ENCODE results near the gene DHRSX.

- TF ChIP-seq SUZ12 (IDR thresholded peaks at IDR 0.05; ENCODE audit: extremely low read depth, insufficient read depth, insufficient read length) (no peak), YY1 (IDR thresholded peaks at IDR 0.05; ENCODE audit: insufficient read depth, insufficient read length) (no peak)
Observed at GRCh38 chrX:2383735-2384134, 117.0 kb downstream of the DHRSX start.
